IPS DF 19.7 (cell line): ENCODE data around the gene ELL.

ENCODE experiments used
- DNase-seq: peaks from one replicate; pipeline ENCODE4 v3.0.0-alpha.2; 2013; ENCODE audit warnings: low read depth, low spot score

ELL gene

GRCh38 chr19:18490728-18491127 is 31.1 kb downstream of the ELL start:
- DNase-seq = no peak

- DNase-seq = no peak
These were observed 32.2 kb downstream of the ELL start for GRCh38 chr19:18489627-18490184.

- no peak for DNase-seq
These were observed 32.8 kb downstream of the ELL start for GRCh38 chr19:18488838-18489626.

- no peak for DNase-seq
These were observed 33.5 kb downstream of the ELL start for GRCh38 chr19:18488403-18488723.

GRCh38 chr19:18487576-18488402 is 34.1 kb downstream of the ELL start:
- no peak for DNase-seq

GRCh38 chr19:18486746-18487145 is 35.1 kb downstream of the ELL start:
- no peak for DNase-seq

GRCh38 chr19:18484992-18485391 is 36.9 kb downstream of the ELL start:
- DNase-seq = no peak

- DNase-seq = no peak
These were observed 38.6 kb downstream of the ELL start for GRCh38 chr19:18483119-18483890.

- no peak for DNase-seq
These were observed 40.2 kb downstream of the ELL start for GRCh38 chr19:18481505-18482222.

- DNase-seq = no peak
These were observed 41.7 kb downstream of the ELL start for GRCh38 chr19:18480006-18480691.

GRCh38 chr19:18478545-18479311 is 43.1 kb downstream of the ELL start:
- no peak for DNase-seq

GRCh38 chr19:18477974-18478373 is 43.9 kb downstream of the ELL start:
- no peak for DNase-seq

- DNase-seq = no peak
These were observed 44.7 kb downstream of the ELL start for GRCh38 chr19:18477042-18477779.

- no peak for DNase-seq
These were observed 45.3 kb downstream of the ELL start for GRCh38 chr19:18476507-18477041.

GRCh38 chr19:18475762-18476331 is 46.0 kb downstream of the ELL start:
- DNase-seq = no peak

GRCh38 chr19:18475004-18475453 is 46.8 kb downstream of the ELL start:
- no peak for DNase-seq

GRCh38 chr19:18474366-18474887 is 47.4 kb downstream of the ELL start:
- no peak for DNase-seq

- DNase-seq = no peak
These were observed 48.2 kb downstream of the ELL start for GRCh38 chr19:18473706-18474087.
